GM19328 (cell line): ENCODE measurements around the gene SMDT1.
"Not testable (repeated sequence)": the region's sequence is repeated elsewhere in the genome, so short reads cannot be mapped to it uniquely, and the experiment has no call there.

ENCODE experiments used
- ATAC-seq: cut with Tn5 transposase; IDR thresholded peaks from one replicate; pipeline ENCODE4 v1.9.1; 2021; ENCODE audit warnings: mild to moderate bottlenecking, moderate library complexity; ENCODE audit not compliant: unreplicated experiment

Gene SMDT1

GRCh38 chr22:42070517-42071422 is 8.7 kb upstream of the SMDT1 start, which contains the start of gene NAGA:
NAGA (minus strand) TSS chr22:42070812; CDS start chr22:42070297, 515 bp downstream.
- ATAC-seq, result peak; percentile 95

GRCh38 chr22:42071508-42071907 is 8.0 kb upstream of the SMDT1 start:
- not testable (repeated sequence) for ATAC-seq

GRCh38 chr22:42072606-42073330 is 6.7 kb upstream of the SMDT1 start:
- no peak for ATAC-seq

- no peak for ATAC-seq
These were observed 5.9 kb upstream of the SMDT1 start for GRCh38 chr22:42073621-42074041.

- no peak for ATAC-seq
These were observed 5.2 kb upstream of the SMDT1 start, which contains the start of gene PHETA2 for GRCh38 chr22:42074132-42074811. PHETA2 (plus strand) TSS chr22:42074248; CDS start chr22:42077294, 3,046 bp downstream.

GRCh38 chr22:42074846-42075676 is 4.4 kb upstream of the SMDT1 start:
- no peak for ATAC-seq

GRCh38 chr22:42076764-42077485 is 2.6 kb upstream of the SMDT1 start:
- no peak for ATAC-seq

- ATAC-seq, result no peak
These were observed 1.9 kb upstream of the SMDT1 start for GRCh38 chr22:42077486-42078125.

GRCh38 chr22:42078469-42079318 is 806 bp upstream of the SMDT1 start:
- ATAC-seq, result peak; percentile 12

GRCh38 chr22:42080287-42080686 is 787 bp downstream of the SMDT1 start:
- ATAC-seq, result no peak

- ATAC-seq, result no peak
These were observed 3.6 kb downstream of the SMDT1 start for GRCh38 chr22:42083119-42083518.

GRCh38 chr22:42084874-42085273 is 5.4 kb downstream of the SMDT1 start:
- no peak for ATAC-seq

- ATAC-seq, result no peak
These were observed 6.6 kb downstream of the SMDT1 start for GRCh38 chr22:42086051-42086450.

GRCh38 chr22:42090596-42091454 is 11.3 kb downstream of the SMDT1 start, which contains the start of gene NDUFA6:
NDUFA6 (minus strand) TSS chr22:42090772; CDS start chr22:42090744, 28 bp downstream.
- peak; percentile 94 for ATAC-seq

GRCh38 chr22:42091455-42091782 is 11.9 kb downstream of the SMDT1 start:
- no peak for ATAC-seq

GRCh38 chr22:42101199-42101598 is 21.7 kb downstream of the SMDT1 start:
- ATAC-seq, result no peak

GRCh38 chr22:42104332-42104860 is 24.9 kb downstream of the SMDT1 start:
- ATAC-seq, result not testable (repeated sequence)
